RPMI8226 (cell line): ENCODE results near the gene GIMAP6.

Experiments used
- DNase-seq: peaks from one replicate; pipeline ENCODE4 v3.0.0-alpha.2; 2015

The GIMAP6 gene

DNA sequence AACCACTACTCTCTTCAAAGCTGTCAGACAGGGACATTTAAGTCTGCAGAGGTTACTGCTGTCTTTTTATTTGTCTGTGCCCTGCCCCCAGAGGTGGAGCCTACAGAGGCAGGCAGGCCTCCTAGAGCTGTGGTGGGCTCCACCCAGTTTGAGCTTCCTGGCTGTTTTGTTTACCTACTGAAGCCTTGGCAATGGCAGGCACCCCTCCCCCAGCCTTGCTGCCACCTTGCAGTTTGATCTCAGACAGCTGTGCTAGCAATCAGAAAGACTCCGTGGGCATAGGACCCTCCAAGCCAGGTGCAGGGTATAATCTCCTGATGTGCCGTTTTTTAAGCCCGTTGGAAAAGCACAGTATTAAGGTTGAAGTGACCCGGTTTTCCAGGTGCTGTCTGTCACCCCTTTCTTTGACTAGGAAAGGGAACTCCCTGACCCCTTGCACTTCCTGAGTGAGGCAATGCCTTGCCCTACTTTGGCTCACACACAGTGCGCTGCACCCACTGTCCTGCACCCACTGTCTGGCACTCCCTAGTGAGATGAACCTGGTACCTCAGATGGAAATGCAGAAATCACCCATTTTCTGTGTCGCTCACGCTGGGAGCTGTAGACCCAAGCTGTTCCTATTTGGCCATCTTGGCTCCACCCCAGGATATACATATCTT is 52.1 kb downstream of the GIMAP6 start:
- DNase-seq: peak; percentile 45
